Choroid plexus epithelial cell (primary cell): ENCODE results near the gene ADAM8.

Source experiments
- DNase-seq: peaks from one replicate; pipeline ENCODE4 v3.0.0-alpha.2; 2010; ENCODE audit warnings: low read depth
- H3K4me3 ChIP-seq: 2 replicates; pipeline ENCODE4 v1.5.1; 2011; ENCODE audit warnings: low read depth, mild to moderate bottlenecking, control low read depth, low read length, moderate library complexity
- TF ChIP-seq, protein P1 (sequence below): conservative IDR thresholded peaks from 2 replicates; pipeline ENCODE4 v1.5.1; 2011; ENCODE audit warnings: low read depth, mild to moderate bottlenecking, control low read depth, inconsistent platforms, low read length, moderate library complexity

Gene ADAM8

DNA sequence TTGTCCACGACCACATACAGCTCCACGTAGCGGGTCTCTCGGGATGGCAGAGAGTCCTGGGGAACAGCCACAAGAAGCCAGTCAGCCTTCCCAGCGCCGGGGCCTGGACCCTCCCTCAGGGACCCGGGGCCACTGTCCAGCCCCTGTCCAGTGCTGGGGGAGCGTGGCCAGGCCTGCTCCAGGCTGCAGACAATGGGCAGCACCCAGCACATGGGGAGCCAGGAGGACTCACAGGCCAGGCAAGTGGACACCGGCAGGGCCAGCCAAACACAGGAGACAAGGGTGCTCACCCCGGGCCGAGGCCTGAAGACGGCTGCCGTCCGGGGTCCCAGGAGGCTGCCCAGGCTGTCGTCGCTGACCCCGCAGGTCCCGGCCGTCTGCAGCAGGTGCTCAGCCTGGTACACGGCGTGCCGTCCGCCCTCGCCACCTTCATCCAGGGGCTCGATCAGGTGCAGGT is 3.7 kb downstream of the ADAM8 start:
- TF ChIP-seq, protein P1, sequence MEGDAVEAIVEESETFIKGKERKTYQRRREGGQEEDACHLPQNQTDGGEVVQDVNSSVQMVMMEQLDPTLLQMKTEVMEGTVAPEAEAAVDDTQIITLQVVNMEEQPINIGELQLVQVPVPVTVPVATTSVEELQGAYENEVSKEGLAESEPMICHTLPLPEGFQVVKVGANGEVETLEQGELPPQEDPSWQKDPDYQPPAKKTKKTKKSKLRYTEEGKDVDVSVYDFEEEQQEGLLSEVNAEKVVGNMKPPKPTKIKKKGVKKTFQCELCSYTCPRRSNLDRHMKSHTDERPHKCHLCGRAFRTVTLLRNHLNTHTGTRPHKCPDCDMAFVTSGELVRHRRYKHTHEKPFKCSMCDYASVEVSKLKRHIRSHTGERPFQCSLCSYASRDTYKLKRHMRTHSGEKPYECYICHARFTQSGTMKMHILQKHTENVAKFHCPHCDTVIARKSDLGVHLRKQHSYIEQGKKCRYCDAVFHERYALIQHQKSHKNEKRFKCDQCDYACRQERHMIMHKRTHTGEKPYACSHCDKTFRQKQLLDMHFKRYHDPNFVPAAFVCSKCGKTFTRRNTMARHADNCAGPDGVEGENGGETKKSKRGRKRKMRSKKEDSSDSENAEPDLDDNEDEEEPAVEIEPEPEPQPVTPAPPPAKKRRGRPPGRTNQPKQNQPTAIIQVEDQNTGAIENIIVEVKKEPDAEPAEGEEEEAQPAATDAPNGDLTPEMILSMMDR = no peak
- no peak overlapping the region for H3K4me3 ChIP-seq
- no peak for DNase-seq

DNA sequence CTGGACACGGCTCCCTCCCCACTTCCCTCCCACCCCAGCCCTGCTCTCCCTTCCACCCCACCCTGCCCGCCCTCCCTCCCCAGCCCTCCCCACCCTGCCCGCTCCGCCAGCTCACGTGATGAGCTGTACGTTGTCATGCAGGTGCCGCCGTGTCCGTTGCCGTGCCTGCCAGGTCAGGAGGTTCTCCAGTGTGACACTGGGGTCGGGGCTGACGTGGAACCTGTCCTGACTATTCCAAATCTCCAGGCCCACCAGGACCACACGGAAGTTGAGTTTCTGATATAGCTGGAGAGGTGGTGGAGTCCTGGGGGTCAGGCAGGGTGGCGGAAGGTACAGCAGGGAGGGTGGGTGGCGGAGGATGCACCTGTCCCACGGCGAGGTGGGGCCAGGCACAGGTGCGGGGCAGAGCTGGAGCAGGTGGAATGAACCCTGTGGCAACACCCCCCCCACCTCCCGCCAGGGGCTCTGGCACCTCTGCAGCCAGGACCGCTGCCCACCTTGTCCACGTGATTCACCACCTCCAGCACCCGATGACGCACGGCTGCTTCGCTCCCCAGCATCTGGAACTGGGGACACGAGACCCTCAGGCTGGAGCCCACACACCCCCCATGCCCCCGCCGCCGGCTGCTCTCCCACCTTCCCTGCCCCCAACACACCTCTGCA is 4.2 kb downstream of the ADAM8 start:
- TF ChIP-seq, protein P1 = no peak
- DNase-seq = no peak
- H3K4me3 ChIP-seq = no peak overlapping the region

DNA sequence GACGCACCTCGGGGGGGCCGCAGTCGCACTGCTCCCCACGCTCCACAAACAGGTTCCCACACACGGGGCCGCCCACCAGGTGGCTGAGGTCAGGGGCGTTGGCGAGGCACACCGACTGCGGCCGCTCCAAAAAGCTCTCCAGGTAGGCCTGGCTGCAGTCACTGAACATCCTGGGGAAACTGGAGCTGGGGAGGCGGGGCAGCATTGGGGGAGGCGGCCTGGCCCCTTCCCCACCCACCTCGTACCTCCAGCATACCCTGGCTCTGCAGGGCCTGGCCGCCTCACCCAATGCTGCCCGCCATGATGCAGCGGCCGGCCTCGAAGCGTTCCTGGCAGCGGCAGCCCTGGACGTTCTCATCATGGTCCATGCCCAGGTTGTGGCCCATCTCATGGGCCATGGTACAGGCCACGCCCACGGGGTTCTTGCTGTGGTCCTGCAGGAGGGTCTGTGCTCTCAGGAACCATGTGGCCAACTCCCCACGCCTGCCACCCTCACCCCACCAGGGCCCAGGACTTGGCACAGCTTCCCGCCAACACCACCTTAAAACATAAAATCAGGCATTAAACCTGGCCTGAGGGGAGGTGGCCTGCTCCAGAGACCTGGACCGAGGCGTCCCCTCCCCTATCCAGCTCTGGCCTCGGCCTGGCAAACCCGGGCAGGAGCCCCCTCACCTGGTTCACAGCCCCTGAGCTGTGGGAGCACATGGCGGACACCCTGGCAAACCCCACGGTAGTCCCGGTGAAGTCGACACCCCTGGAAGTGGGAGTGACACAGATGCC is 5.0 kb downstream of the ADAM8 start:
- no peak overlapping the region for H3K4me3 ChIP-seq
- TF ChIP-seq, protein P1 = no peak
- no peak for DNase-seq

DNA sequence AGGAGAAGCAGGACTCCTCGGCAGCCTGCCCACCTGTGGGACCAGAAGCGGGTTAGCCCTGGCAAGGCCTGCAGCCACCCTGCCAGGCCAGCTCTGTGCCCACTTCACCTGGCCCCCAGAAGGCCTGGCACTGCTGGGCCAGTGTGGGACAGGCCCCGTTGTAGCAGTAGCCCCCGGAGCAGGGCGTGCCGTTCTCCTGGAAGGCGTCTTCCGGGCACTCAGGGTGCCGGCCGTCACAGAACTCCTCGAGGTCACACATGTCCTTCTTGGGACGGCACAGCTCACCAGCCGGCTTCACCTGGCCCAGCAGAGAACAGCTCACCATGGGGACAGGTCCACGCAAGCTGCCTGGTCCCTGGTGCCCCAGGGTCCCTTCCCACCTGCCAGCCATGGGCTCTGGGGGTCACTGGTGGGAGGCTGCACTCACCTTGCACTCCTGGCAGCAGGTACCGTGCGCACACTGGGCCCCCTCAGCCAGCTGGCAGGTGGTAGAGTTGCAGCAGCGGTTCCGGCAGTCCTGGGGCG is 5.8 kb downstream of the ADAM8 start:
- H3K4me3 ChIP-seq = no peak overlapping the region
- TF ChIP-seq, protein P1 = no peak
- DNase-seq = no peak

DNA sequence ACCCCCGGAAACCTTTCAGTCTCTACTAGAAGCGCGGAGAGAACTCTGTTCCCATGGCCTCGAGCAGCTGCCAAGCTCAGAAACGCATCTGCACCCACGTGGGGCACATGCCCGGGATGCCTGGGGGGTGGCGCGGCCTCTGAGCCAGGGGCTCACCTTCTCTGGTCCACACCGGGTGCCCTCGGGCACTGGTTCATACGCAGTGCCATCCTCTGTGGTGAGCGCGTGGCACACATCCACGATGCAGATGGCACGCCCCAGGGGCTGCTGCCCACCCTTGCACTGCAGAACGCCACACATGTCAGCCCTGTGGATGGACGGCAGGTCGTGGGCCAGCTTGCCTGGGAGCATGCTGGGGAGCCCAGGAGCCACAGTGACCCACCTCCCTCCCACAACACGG is 6.5 kb downstream of the ADAM8 start:
- TF ChIP-seq, protein P1 = no peak
- H3K4me3 ChIP-seq = no peak overlapping the region
- DNase-seq = no peak

DNA sequence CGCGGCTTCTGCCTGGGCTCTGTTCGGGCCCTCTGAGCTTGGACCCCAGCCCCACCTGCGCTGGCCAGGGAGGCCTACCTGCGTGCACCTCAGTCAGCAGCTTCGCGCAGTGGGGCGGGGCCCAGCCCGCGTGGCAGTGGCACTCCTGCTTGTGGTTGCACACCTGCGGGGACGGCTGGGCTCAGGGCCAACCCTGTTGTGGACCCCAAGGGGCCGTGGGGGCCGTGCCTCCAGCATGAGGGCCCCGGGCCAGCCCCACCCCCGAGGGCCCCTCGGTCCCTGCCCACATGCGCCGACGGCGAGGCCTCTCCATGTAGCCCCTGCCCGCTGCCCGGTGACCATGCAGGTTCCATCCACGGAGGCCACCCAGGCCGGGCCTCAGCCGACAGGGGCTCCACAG is 7.3 kb downstream of the ADAM8 start:
- TF ChIP-seq, protein P1 = no peak
- no peak for DNase-seq
- H3K4me3 ChIP-seq = no peak overlapping the region

DNA sequence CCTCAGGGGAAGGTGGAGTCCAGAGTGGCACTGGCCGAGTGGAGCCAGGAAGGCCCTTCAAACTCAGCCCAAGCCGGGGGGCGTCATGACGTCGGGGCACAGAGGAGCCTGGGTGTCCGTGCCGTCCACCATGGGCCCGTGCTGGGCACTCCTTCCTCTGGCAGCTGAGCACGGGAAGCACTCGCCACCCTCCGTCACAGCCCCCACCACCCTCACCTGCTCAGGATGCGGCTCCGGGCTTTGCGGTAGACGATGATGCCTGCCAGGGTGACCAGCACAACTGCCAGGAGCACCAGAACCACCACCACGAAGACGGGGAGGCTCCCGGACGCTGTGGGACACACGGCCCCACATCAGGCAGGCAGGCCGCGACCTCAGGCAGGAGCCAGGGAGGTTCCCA is 8.1 kb downstream of the ADAM8 start:
- DNase-seq = no peak
- TF ChIP-seq, protein P1 = no peak
- no peak overlapping the region for H3K4me3 ChIP-seq
